GM21576 (cell line): ENCODE data around the gene POLN.
"Not testable (repeated sequence)": the region's sequence is repeated elsewhere in the genome, so short reads cannot be mapped to it uniquely, and the experiment has no call there.

ENCODE experiments used
- ATAC-seq: cut with Tn5 transposase; IDR thresholded peaks from one replicate; pipeline ENCODE4 v1.9.1; 2021; ENCODE audit warnings: mild to moderate bottlenecking, moderate library complexity; ENCODE audit not compliant: unreplicated experiment

Gene POLN

DNA sequence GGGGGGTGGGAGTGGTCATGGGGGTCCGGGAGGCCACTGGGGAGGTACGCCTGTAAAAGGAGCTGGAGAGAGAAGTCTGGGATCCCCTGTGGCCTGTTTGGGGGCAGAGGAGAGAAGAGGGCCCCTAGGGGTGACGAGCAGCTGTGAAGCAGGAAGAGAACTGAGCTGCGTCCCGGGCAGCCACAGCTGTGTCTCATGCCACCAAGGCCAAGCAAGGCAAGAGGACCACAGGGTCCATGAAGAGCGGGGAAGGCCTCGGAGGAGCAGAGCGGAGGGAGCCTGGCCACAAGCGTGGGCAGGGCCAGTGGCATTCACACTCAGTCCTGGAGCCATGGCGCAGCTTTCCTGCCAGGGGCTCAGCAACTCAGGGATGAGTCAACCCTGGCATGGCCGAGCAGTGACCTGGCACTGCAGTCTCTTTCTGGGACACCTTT, 196.4 kb downstream of the POLN start:
- ATAC-seq, result no peak

DNA sequence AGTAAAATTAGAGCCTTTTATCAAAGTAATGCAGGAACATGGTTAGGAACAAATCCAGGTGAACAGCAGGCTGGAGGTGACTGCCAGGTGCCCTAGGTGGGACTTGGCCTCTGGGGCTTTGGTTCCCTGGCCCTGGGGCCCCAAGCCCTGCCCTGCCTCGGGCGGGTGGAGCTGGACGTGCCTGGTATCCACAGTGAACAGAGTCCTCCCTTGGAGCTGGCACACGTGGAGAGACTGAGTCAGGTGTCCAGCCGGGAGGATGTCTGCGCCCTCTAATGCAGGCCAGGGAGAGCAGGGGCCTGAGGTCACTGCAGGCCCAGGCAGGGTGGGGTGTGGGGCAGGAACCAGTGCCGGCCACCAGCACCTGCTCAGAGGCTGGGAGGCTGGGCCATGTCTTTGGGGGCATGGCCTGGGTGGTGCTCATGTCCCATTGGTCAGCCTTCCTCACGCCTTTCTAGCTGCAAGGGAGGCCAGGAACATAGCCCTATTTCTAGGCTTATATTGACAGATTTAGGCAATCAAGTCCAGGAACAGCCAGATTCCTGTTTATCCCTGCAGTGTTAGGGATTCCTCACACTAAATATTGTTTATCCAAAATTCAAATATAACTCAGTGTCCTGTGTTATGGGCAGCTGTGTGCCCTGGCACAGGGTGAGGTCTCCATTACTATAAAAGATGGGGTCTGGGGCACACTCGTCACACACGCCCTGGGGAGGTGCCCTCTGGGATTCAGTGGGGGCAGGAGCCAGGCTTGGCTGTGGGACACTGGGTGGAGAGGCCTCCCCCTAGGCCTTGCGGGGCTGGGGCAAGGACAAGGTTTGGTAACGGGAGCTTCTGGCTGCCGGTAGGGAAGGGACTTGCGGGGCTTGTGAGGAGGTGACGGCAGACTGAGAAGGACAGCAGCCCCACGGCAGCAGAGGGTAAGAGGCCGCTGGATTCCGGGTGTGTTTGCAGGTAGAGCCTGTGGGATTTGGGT, 197.1 kb downstream of the POLN start:
- ATAC-seq, result no peak

DNA sequence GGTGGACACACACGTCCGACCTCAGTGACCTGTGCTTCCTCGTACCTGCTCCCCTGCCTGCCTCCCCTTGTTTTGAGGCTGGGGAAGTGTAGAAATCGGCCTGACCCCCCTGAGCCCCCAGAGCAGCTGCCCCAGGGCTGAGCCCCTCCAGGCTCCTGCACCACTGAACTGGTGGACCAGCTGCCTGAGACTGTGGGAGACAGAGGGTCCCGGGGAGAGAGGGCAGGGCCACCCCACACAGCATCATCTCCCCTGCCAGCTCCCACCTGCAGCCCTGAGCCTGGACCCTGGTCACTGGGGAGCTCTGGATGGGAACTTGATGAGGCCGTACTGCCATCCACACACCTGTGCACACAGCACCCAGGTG, 197.8 kb downstream of the POLN start:
- ATAC-seq, result no peak

DNA sequence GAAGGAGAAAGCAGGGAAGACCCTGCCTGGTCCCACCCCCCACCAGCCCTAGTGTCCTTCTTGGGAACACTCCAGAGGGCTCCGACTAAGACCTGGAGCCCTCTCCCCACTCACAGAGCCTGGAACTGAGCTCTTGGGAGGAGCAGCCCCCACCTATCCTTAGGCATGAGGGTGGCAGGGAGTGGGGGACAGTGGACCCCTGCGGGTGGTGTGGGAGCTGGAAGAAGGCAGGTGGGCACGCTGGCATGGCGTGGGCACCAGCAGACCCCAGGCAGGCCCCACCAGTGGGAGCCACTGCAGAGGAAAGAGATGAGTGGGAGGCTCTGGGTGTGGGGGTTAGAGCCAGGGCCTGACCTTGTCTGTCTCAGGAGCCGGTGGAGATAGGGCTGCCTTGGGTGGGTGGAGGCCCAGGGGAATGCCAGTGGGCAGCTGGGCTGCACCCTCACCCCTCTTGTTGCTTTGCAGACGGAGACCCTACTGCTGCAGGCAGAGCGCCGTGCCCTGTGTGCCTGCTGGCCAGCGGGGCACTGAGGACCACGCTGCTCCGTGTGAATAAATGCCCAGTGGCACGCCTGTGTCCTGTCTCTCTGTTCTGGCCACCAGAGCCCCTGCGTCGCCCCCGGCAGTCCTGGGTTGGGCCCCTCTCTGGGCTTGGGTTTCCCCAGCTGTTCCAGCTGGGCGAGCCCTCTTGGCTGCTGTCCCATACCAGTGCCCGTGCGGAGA, 198.4 kb downstream of the POLN start:
- no peak for ATAC-seq

DNA sequence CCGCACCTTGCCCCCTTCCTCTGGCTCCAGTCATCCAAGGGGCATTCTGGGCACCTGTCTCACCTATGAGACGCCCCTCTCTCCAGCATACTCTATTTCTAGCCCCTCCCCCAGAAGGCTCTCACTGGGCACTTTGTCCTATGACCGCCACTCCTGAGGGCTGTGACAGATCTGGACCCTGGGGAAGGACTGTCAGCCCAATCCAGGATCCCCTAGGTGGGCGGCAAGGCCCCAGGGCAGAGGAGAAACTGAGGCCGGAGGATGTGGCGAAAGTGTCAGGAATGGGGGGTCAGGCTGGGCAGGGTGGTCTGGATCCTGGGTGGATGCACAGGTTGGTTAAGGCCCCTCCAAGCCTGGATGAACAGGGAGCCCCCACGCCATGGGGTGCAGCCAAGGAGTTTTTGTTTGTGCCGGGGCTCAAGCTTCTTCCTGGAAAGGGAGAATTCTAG, 198.9 kb downstream of the POLN start:
- no peak for ATAC-seq

DNA sequence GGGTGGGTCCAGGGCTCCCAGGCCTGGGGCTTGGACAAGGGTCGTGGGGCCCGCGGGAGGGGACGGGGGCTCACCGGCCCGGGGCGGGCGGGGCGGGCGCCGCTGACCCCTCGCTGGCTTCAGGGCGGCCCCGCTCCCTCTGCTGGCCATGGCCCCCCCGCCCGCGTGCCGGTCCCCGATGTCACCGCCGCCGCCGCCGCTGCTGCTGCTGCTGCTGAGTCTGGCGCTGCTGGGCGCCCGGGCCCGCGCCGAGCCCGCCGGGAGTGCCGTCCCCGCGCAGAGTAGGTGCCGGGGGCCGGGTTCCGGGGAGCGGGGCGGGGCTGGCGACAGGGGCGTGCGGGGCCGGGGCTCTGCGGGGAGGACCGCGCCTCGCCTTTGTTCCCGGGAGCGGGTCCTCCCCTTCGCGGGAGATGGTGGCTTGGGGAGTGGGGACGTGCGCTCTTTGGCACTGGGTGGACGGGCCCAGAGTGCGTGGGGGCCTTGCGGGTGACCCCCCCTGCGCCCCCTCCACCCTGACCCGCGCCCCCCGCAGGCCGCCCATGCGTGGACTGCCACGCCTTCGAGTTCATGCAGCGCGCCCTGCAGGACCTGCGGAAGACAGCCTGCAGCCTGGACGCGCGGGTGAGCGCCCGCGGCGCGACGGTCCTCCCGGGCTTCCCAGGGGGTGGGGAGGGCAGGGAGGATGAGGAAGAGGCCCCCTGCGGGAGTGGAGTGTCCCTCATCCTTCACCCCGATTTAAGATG, 199.5 kb downstream of the POLN start:
- peak; percentile 16 for ATAC-seq

DNA sequence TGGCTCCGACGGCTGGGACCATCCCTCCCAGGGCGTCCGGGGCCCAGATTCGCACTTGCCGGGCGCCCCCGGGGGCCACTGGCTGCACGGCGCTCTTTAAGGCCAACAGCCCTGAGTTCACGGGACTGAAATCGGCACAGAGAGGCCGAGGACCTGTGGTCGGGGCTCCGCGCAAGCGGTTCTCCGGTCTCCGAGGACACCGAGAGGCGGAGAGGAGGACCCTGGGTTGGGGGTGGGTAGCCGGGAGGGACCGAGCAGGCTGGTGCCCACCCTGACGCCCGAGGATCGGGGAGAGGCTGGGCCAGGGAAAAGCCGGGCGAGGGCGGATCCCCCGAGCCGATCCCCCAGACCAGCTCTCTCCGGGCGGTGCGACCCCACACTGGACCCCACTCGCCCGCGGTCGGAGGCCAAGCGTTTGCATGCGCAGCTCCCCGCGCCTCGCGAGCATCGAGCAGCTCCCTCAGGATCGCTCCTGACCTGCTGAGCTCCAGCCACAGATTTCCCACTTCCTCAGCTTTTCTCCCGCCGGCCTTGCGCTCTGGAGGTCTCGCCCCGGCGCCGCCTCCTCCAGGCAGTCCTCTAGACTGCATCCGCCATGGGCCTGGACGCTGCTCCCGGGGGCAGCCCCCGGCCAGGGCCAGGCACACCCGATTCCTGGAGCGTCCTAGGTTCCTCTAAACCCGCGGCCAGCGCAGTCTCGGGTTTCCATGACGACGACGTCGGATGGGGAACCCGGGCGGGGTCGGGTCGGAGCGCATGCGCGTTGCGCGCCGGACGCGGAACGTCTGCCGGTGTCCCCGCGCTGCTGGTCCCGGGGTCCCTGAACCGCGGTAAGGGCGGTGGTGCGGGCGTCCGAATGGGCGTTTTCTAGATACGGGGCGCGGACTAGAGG, 200.4 kb downstream of the POLN start:
- ATAC-seq, result peak; percentile 73

DNA sequence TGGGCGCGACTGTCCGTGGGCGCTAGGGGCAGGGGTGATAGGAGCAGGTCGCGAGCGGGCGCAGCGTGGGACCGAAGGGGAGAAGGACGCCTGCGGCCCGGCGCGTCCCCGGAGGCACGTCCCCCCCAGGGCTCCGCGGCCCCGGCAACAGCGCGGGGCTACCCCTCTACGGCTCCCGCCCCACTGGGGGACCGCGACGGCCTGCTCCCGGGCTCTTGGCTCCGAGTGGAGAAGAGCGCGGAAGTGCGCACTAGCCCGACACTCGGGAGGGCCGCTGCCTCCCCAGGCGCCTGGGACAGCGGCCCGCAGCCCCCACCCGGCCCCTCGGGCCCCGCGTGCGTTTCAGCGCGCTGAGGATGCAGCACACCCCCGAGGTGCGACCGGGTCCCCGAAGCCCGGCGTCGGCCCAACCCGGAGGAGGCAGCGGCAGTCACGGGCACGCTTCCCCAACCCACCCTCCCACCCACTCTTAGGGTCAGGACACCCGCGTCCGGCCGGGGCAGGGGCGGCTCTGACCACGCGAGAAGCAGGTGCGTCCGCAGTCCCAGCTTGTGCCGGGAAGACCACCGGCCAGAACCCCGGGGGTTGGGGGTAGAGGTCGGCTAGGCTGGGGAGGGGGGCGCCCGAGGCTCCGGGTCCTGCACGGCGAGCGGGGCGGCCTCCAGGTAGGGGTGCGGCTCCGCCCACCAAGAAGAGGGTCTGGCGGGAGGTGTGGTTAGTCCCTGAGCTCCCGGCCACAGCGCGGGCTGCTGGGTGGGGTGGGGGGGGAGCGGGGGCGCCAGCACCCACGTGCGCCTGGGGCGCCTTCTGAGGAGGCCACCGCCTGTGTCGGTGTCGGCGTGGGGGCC, 201.3 kb downstream of the POLN start:
- ATAC-seq, result no peak

DNA sequence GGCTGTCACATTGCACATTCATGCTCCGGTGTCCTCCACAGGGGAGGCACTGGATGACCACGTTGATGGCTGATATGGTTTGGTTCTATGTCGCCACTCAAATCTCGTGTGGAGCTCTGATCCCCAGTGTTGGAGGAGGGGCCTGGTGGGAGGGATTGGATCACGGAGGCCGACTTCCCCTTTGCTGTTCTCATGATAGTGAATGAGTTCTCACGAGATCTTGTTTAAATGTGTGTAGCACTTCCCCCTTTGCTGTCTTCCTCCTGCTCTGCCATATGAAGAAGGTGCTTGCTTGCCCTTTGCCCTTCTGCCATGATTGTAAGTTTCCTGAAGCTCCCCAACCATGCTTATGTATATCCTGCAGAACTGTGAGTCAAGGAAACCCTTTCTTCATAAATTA, 205.1 kb downstream of the POLN start:
- ATAC-seq, result no peak

DNA sequence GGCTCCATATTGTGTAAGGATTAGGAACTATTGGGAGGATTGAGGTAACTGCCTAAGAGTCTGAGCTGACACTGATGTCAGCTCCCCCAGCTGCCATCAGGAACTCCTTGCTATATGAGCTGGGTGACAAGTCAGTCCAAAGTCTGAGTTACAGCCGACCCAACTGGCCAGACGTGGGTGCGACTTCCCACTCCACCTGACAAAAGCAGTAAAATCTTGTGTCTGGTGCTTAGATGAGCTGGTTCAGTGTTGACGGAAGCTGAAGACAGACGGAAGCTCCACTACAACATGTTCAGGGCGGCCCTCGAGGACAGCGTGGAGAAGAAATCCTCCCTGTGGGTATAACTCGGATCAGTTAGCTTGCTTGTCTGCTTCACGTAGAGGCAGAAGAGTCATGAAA, 205.6 kb downstream of the POLN start:
- ATAC-seq, result no peak

DNA sequence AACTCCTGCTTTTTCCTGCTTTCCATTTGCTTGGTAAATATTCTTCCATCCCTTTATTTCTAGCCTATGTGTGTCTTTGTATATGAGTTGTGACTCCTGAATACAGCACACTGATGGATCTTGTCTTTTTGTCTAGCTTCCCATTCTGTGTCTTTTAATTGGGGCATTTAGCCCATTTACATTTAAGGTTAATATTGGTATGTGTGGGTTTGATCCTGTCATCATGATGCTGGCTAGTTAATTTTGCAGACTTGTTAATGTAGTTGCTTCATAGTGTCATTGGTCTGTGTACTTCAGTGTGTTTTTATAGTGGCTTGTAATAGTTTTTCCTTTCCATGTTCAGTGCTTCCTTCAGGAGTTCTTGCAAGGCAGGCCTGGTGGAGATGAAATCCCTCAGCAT, 210.8 kb downstream of the POLN start:
- ATAC-seq, result not testable (repeated sequence)

DNA sequence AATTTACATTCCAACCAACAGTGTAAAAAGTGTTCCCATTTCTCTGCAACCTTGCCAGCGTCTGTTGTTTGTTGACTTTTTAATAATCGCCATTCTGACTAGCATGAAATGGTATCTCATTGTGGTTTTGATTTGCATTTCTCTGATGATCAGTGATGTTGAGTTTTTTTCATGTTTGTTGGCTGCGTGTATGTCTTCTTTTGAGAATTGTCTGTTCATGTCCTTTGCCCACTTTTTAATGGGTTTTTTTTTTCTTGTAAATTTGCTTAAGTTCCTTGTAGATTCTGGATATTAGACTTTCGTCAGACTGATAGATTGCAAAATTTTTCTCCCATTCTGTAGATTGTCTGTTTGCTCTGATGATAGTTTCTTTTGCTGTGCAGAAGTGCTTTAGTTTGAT, 214.8 kb downstream of the POLN start:
- not testable (repeated sequence) for ATAC-seq

DNA sequence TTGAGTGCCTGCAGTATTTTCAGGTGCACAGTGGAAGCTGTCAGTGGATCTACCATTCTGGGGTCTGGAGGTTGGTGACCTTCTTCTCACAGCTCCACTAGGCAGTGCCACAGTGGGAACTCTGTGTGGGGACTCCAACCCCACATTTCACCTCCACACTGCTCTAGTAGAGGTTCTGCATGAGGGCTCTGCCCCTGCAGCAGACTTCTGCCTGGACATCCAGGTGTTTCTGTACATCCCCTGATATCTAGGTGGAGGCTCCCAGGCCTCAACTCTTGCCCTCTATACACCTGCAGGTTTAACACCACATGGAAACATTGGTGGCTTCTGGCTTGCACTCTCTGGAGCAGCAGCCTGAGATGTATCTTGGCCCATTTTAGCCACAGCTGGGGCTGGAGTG, 216.1 kb downstream of the POLN start:
- ATAC-seq, result no peak

DNA sequence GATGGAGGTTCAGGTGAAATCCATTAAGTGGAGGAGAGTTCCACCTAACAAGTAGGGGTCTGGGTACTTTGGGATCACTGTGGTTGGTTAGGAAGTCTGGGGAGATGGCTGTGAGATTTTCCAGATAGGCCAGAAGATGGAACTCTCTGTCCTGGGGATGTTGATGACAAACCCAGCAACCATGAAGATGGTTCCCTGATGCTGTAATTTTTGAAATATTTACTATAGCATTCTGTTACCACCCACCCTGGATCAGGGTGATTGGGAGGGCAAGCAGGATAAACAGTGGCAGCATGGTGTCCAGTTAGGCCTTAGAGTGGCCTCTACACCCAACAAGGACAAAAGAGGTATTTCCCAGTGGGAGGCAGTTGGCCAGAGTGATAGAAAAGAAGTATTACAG, 217.2 kb downstream of the POLN start:
- ATAC-seq, result no peak
